Heart left ventricle (tissue), 16 donors: ENCODE measurements around the gene SPRED3. TPM values are rescaled to one million over a fixed set of nuclear protein-coding genes. Genes with fewer than 3 reads are reported as not detected.
A peak's percentile ranks its signal among the peaks of the same experiment; 100 is the strongest.
"Not testable (repeated sequence)": the region's sequence is repeated elsewhere in the genome, so short reads cannot be mapped to it uniquely, and the experiment has no call there.

Experiments used
- ATAC-seq, 4 donors: fragments of 200-7000 bp; cut with Tn5 transposase; one replicate each; pipeline ENCODE4 v1.9.1; 2020 to 2022; ENCODE audit warnings: moderate library complexity in 4 of 4, mild to moderate bottlenecking in 3 of 4, moderate number of reproducible peaks in 1 of 4
- DNase-seq, 5 donors: peaks; one replicate each; pipeline ENCODE4 v3.0.0-alpha.2; 2020
- H3K27ac ChIP-seq, 12 donors: fragments of 200-600 bp; sonication (generic) in 4 of 12; one replicate each; pipeline versions ENCODE4 v1.5.0 to v1.8.0; 2016 to 2022; ENCODE audit warnings: mild to moderate bottlenecking in 2 of 12
- H3K27me3 ChIP-seq, 9 donors: fragments of 200-600 bp; sonication (generic) in 2 of 9; one replicate each; pipeline versions ENCODE4 v1.5.1 to v1.8.0; 2016 to 2022; ENCODE audit warnings: mild to moderate bottlenecking in 3 of 9
- H3K36me3 ChIP-seq, 9 donors: fragments of 200-600 bp; sonication (generic) in 2 of 9; one replicate each; pipeline versions ENCODE4 v1.5.0 to v1.8.0; 2018 to 2022; ENCODE audit warnings: mild to moderate bottlenecking in 2 of 9
- H3K4me1 ChIP-seq, 12 donors: fragments of 200-600 bp; sonication (generic) in 4 of 12; one replicate each; pipeline versions ENCODE4 v1.5.0 to v1.8.0; 2016 to 2022; ENCODE audit warnings: mild to moderate bottlenecking in 3 of 12
- H3K4me3 ChIP-seq, 12 donors: fragments of 200-600 bp; sonication (generic) in 4 of 12; one replicate each; pipeline versions ENCODE4 v1.5.0 to v1.8.0; 2017 to 2022; ENCODE audit warnings: mild to moderate bottlenecking in 9 of 12, moderate library complexity in 4 of 12
- H3K9me3 ChIP-seq, 12 donors: fragments of 200-600 bp; sonication (generic) in 4 of 12; one replicate each; pipeline versions ENCODE4 v1.5.0 to v1.8.0; 2016 to 2022; ENCODE audit warnings: mild to moderate bottlenecking in 1 of 12
- CTCF ChIP-seq, 12 donors: fragments of 200-600 bp; sonication (generic) in 4 of 12; IDR thresholded peaks; one replicate each; pipeline versions ENCODE4 v1.5.0 to v1.8.0; 2018 to 2022; ENCODE audit warnings: antibody characterized with exemption in 12 of 12, mild to moderate bottlenecking in 5 of 12
- POLR2A ChIP-seq, 2 donors: fragments of 450-650 bp; IDR thresholded peaks; one replicate each; pipeline ENCODE4 v1.6.1; 2017; ENCODE audit warnings: antibody characterized with exemption in 2 of 2, mild to moderate bottlenecking in 2 of 2, moderate library complexity in 2 of 2
- WGBS, 4 donors: extraction: QIAGEN DNeasy Blood & Tissue Kit in 2 of 4; methylation state at CpG; one replicate each; pipeline versions ENCODE4 v1.1.5 to v1.1.7; 2013 to 2018; 5-methylcytosine and 5-hydroxymethylcytosine counted together
- intact Hi-C, 10 donors: fragments of 100-400 bp; cut with DNase I; formaldehyde crosslinking; loops; one replicate each; pipeline versions ENCODE4 v1.11.1 to v1.14.2; 2022
- polyA plus RNA-seq, 2 donors: library from polyadenylated mRNA; stranded (reverse); fragments of 200-250 nt; gene quantifications; one replicate each; pipeline ENCODE4 v1.2.3, GENCODE V29; 2013
- total RNA-seq, 9 donors: library from RNA; depleted of rRNA in 2 of 9; stranded (reverse); fragments of >200 nt in 2 of 9; fragmentation: NEBNext Ultra II Directional in 3 of 9; extraction: Animal tissue kit (Norgen Biotek cat#: 25700) in 3 of 9; gene quantifications; one replicate each; pipeline versions ENCODE4 v1.1.0 to v1.2.4, GENCODE V29; 2016 to 2023
- donor health status: ischemic (EF 13 %, LVEDD 7.1; RV severe dilation, severe dysfunction).
- donor health status: healthy with polysubstance abuse.
- donor health status: DM: no; HTN: yes; CAD: no.
- donor health status: DM: no; HTN: no; CAD: no.
- donor health status: ischemic (EF 25% LVEDD 6.9; RV normal size, moderate dysfunction).
- donor health status: ischemic (EF 25% LVEDD 5.7; RV mildly dilated, moderate dysfunction).
- donor health status: healthy.
- donor health status: DM: yes; HTN: yes; CAD: no.
- donor health status: ischemic (EF 35%, LVEDD 5.7; RV mildly dilated, moderate dysfunction).
- donor health status: nonischemic (EF 11% LVEDD 7.7; RV severe dilation, severe dysfunction).
- donor health status: DM: yes; HTN: yes; CAD: no.
- donor health status: PGD.
- donor health status: ischemic (EF 29% LVEDD 5.4; RV normal size, mild dysfunction).
- donor health status: nonischemic (EF 23%, LVEDD 6.1; RV moderate dilation, normal function).

Gene SPRED3
- total and polyA plus RNA-seq, 11 donors: 0.18 to 3.1 (median 0.72) TPM; not detected in 1

- no peak for TF ChIP-seq CTCF (IDR thresholded peaks at IDR 0.05)
- TF ChIP-seq POLR2A (IDR thresholded peaks at IDR 0.05): no peak
- peak; percentile 78 to 87 (median 82) for DNase-seq
- H3K36me3 ChIP-seq: no peaks in the 10 kb centered on the region
- no peaks in the 10 kb centered on the region for H3K9me3 ChIP-seq
- peak overlapping the region in 6 of 12 donors; percentile 2 to 70 (median 52) for H3K27ac ChIP-seq
- H3K4me3 ChIP-seq: peak overlapping the region; percentile 37 to 97 (median 63)
- H3K4me1 ChIP-seq: peaks cover 0 to 20% (median 9%) of the 10 kb centered on the region in 12 donors
- peak; percentile 76 to 93 (median 91) for ATAC-seq
- peaks cover 0 to 24% (median 0%) of the 10 kb centered on the region in 9 donors for H3K27me3 ChIP-seq
- intact Hi-C loops: loop anchor here in 2 of 10 donors (1.0 to 2.0 kb wide), 2 partner anchors 24 to 25 kb away; no protein-coding TSS in a partner anchor
- WGBS, 4 donors: 0 to 1% (median 1%) methylated on average over 27 to 37 of the region's 37 CpGs
Measured at GRCh38 chr19:38361633-38362075, 26.8 kb upstream of the SPRED3 start.

- H3K27ac ChIP-seq: peak overlapping the region in 9 of 12 donors; percentile 2 to 70 (median 54)
- no peaks in the 10 kb centered on the region for H3K36me3 ChIP-seq
- intact Hi-C loops: no loop called here
- TF ChIP-seq POLR2A (IDR thresholded peaks at IDR 0.05): no peak
- no peak for TF ChIP-seq CTCF (IDR thresholded peaks at IDR 0.05)
- H3K4me1 ChIP-seq: peaks cover 0 to 20% (median 9%) of the 10 kb centered on the region in 12 donors
- DNase-seq: peak; percentile 80 to 92 (median 88)
- peak; percentile 49 to 89 (median 80) for ATAC-seq
- WGBS, 4 donors: 2 to 3% (median 3%) methylated on average over 59 to 68 of the region's 68 CpGs
- H3K27me3 ChIP-seq: peaks cover 0 to 18% (median 0%) of the 10 kb centered on the region in 9 donors
- H3K4me3 ChIP-seq: peak overlapping the region; percentile 37 to 97 (median 63)
- H3K9me3 ChIP-seq: no peaks in the 10 kb centered on the region
Measured at GRCh38 chr19:38362076-38362945, 26.2 kb upstream of the SPRED3 start.

GRCh38 chr19:38362946-38363688, 25.4 kb upstream of the SPRED3 start:
- peaks cover 0 to 18% (median 0%) of the 10 kb centered on the region in 9 donors for H3K27me3 ChIP-seq
- DNase-seq, H3K9me3 ChIP-seq, H3K36me3 ChIP-seq, ATAC-seq, intact Hi-C loops: not testable (repeated sequence)
- peak overlapping the region in 1 of 12 donors; percentile 70 for H3K27ac ChIP-seq
- H3K4me3 ChIP-seq: peak overlapping the region in 10 of 12 donors; percentile 37 to 97 (median 64)
- WGBS, 4 donors: 84 to 89% (median 85%) methylated on average over 14 to 15 of the region's 16 CpGs
- peaks cover 0 to 20% (median 9%) of the 10 kb centered on the region in 12 donors for H3K4me1 ChIP-seq

GRCh38 chr19:38367041-38367440, 21.5 kb upstream of the SPRED3 start:
- no peak for DNase-seq
- Histone ChIP-seq H3K4me3 (no peak overlapping the region), H3K9me3 (no peaks in the 10 kb centered on the region), H3K27me3 (no peaks in the 10 kb centered on the region), H3K27ac (no peak overlapping the region), H3K36me3 (no peaks in the 10 kb centered on the region), H3K4me1 (peaks cover 0 to 11% (median 6%) of the 10 kb centered on the region in 12 donors)
- ATAC-seq: no peak
- TF ChIP-seq CTCF (IDR thresholded peaks at IDR 0.05) (no peak), POLR2A (IDR thresholded peaks at IDR 0.05) (no peak)
- WGBS, 4 donors: 81 to 86% (median 85%) methylated on average over 12 of the region's 12 CpGs
- intact Hi-C loops: no loop called here
